HEK293 (cell line): ENCODE measurements around the gene UBE2G1.

Experiments used
- FEZF1 ChIP-seq: fragments of 450-650 bp; formaldehyde crosslinking; IDR thresholded peaks from 2 replicates; pipeline ENCODE4 v1.5.1; 2016; ENCODE audit warnings: missing biosample characterization, missing genetic modification characterization
- GFI1B ChIP-seq: fragments of 450-650 bp; formaldehyde crosslinking; IDR thresholded peaks from 2 replicates; pipeline ENCODE4 v1.5.1; 2016; ENCODE audit warnings: missing biosample characterization, missing genetic modification characterization
- IKZF3 ChIP-seq: fragments of 450-650 bp; IDR thresholded peaks from 2 replicates; pipeline ENCODE4 v1.5.0; 2018; ENCODE audit warnings: missing biosample characterization, mild to moderate bottlenecking, missing genetic modification characterization, moderate library complexity
- KLF1 ChIP-seq: fragments of 450-650 bp; formaldehyde crosslinking; IDR thresholded peaks from 2 replicates; pipeline ENCODE4 v1.5.1; 2016; ENCODE audit warnings: missing biosample characterization, missing genetic modification characterization
- KLF17 ChIP-seq: fragments of 450-650 bp; formaldehyde crosslinking; IDR thresholded peaks from 2 replicates; pipeline ENCODE4 v1.5.1; 2016; ENCODE audit warnings: missing biosample characterization, missing genetic modification characterization
- KLF8 ChIP-seq: fragments of 450-650 bp; formaldehyde crosslinking; IDR thresholded peaks from 2 replicates; pipeline ENCODE4 v1.5.1; 2016; ENCODE audit warnings: missing biosample characterization, missing genetic modification characterization
- MEIS1 ChIP-seq: sonication (generic); formaldehyde crosslinking; IDR thresholded peaks from 2 replicates; pipeline ENCODE4 v1.8.1; 2022; ENCODE audit warnings: missing genetic modification reagents, mild to moderate bottlenecking, borderline replicate concordance
- OSR2 ChIP-seq: fragments of 450-650 bp; formaldehyde crosslinking; IDR thresholded peaks from 2 replicates; pipeline ENCODE4 v1.5.1; 2016; ENCODE audit warnings: missing biosample characterization, missing genetic modification characterization
- OVOL3 ChIP-seq: fragments of 450-650 bp; formaldehyde crosslinking; IDR thresholded peaks from 2 replicates; pipeline ENCODE4 v1.5.1; 2016; ENCODE audit warnings: missing biosample characterization, missing genetic modification characterization
- REPIN1 ChIP-seq: fragments of 450-650 bp; formaldehyde crosslinking; IDR thresholded peaks from 2 replicates; pipeline ENCODE4 v1.5.1; 2017; ENCODE audit warnings: missing biosample characterization, missing genetic modification characterization, low read depth
- YY2 ChIP-seq: fragments of 450-650 bp; formaldehyde crosslinking; IDR thresholded peaks from 2 replicates; pipeline ENCODE4 v1.5.1; 2016; ENCODE audit warnings: missing biosample characterization, missing genetic modification characterization
- ZBTB1 ChIP-seq: fragments of 450-650 bp; formaldehyde crosslinking; IDR thresholded peaks from 2 replicates; pipeline ENCODE4 v1.5.1; 2016; ENCODE audit warnings: missing biosample characterization, missing genetic modification characterization
- ZBTB20 ChIP-seq: fragments of 450-650 bp; formaldehyde crosslinking; IDR thresholded peaks from 2 replicates; pipeline ENCODE4 v1.5.1; 2016; ENCODE audit warnings: missing biosample characterization, missing genetic modification characterization
- ZBTB49 ChIP-seq: fragments of 450-650 bp; formaldehyde crosslinking; IDR thresholded peaks from 2 replicates; pipeline ENCODE4 v1.5.1; 2016; ENCODE audit warnings: missing biosample characterization, missing genetic modification characterization, low read depth
- ZBTB7A ChIP-seq: fragments of 450-650 bp; formaldehyde crosslinking; IDR thresholded peaks from 2 replicates; pipeline ENCODE4 v1.5.1; 2016; ENCODE audit warnings: low read depth, missing biosample characterization, missing genetic modification characterization
- ZFP41 ChIP-seq: fragments of 450-650 bp; formaldehyde crosslinking; IDR thresholded peaks from 2 replicates; pipeline ENCODE4 v1.5.1; 2016; ENCODE audit warnings: missing biosample characterization, missing genetic modification characterization, borderline replicate concordance
- ZNF10 ChIP-seq: fragments of 450-650 bp; formaldehyde crosslinking; IDR thresholded peaks from 2 replicates; pipeline ENCODE4 v1.5.1; 2017; ENCODE audit warnings: missing biosample characterization, missing genetic modification characterization
- ZNF112 ChIP-seq: fragments of 450-650 bp; formaldehyde crosslinking; IDR thresholded peaks from 2 replicates; pipeline ENCODE4 v1.5.0; 2017; ENCODE audit warnings: missing biosample characterization, missing genetic modification characterization
- ZNF121 ChIP-seq: fragments of 450-650 bp; formaldehyde crosslinking; IDR thresholded peaks from 2 replicates; pipeline ENCODE4 v1.5.1; 2016; ENCODE audit warnings: missing biosample characterization, missing genetic modification characterization
- ZNF157 ChIP-seq: fragments of 450-650 bp; formaldehyde crosslinking; IDR thresholded peaks from 2 replicates; pipeline ENCODE4 v1.5.1; 2016; ENCODE audit warnings: missing biosample characterization, missing genetic modification characterization
- ZNF169 ChIP-seq: fragments of 450-650 bp; formaldehyde crosslinking; IDR thresholded peaks from 2 replicates; pipeline ENCODE4 v1.5.1; 2016; ENCODE audit warnings: missing biosample characterization, missing genetic modification characterization
- ZNF24 ChIP-seq: fragments of 450-650 bp; formaldehyde crosslinking; IDR thresholded peaks from 2 replicates; pipeline ENCODE4 v1.5.1; 2016; ENCODE audit warnings: missing biosample characterization, missing genetic modification characterization
- ZNF292 ChIP-seq: fragments of 450-650 bp; formaldehyde crosslinking; IDR thresholded peaks from 2 replicates; pipeline ENCODE4 v1.5.1; 2016; ENCODE audit warnings: low read depth, missing biosample characterization, missing genetic modification characterization, borderline replicate concordance
- ZNF341 ChIP-seq: fragments of 450-650 bp; formaldehyde crosslinking; IDR thresholded peaks from 2 replicates; pipeline ENCODE4; 2016; ENCODE audit warnings: low read depth, missing biosample characterization, missing genetic modification characterization
- ZNF366 ChIP-seq: fragments of 450-650 bp; formaldehyde crosslinking; conservative IDR thresholded peaks from 2 replicates; pipeline ENCODE4 v1.5.1; 2016; ENCODE audit warnings: missing biosample characterization, missing genetic modification characterization
- ZNF416 ChIP-seq: fragments of 450-650 bp; formaldehyde crosslinking; IDR thresholded peaks from 2 replicates; pipeline ENCODE4 v1.5.1; 2016; ENCODE audit warnings: missing biosample characterization, missing genetic modification characterization
- ZNF426 ChIP-seq: fragments of 450-650 bp; formaldehyde crosslinking; IDR thresholded peaks from 2 replicates; pipeline ENCODE4 v1.5.1; 2017; ENCODE audit warnings: missing biosample characterization, missing genetic modification characterization, mild to moderate bottlenecking, inconsistent platforms, moderate library complexity
- ZNF48 ChIP-seq: fragments of 450-650 bp; formaldehyde crosslinking; IDR thresholded peaks from 2 replicates; pipeline ENCODE4 v1.5.1; 2016; ENCODE audit warnings: missing biosample characterization, missing genetic modification characterization
- ZNF510 ChIP-seq: fragments of 450-650 bp; formaldehyde crosslinking; IDR thresholded peaks from 2 replicates; pipeline ENCODE4 v1.5.1; 2018; ENCODE audit warnings: mild to moderate bottlenecking, missing genetic modification characterization, missing biosample characterization; ENCODE audit not compliant: insufficient replicate concordance
- ZNF513 ChIP-seq: fragments of 450-650 bp; IDR thresholded peaks from 2 replicates; pipeline ENCODE4 v1.5.1; 2018; ENCODE audit warnings: missing biosample characterization, missing genetic modification characterization
- ZNF629 ChIP-seq: fragments of 450-650 bp; formaldehyde crosslinking; IDR thresholded peaks from 2 replicates; pipeline ENCODE4 v1.5.1; 2017; ENCODE audit warnings: missing biosample characterization, missing genetic modification characterization
- ZNF707 ChIP-seq: fragments of 450-650 bp; formaldehyde crosslinking; IDR thresholded peaks from 2 replicates; pipeline ENCODE4 v1.5.1; 2016; ENCODE audit warnings: missing biosample characterization, missing genetic modification characterization
- ZNF747 ChIP-seq: fragments of 450-650 bp; formaldehyde crosslinking; IDR thresholded peaks from 2 replicates; pipeline ENCODE4 v1.5.1; 2016; ENCODE audit warnings: missing biosample characterization, missing genetic modification characterization
- ZNF777 ChIP-seq: fragments of 450-650 bp; formaldehyde crosslinking; IDR thresholded peaks from 2 replicates; pipeline ENCODE4 v1.5.1; 2017; ENCODE audit warnings: missing biosample characterization, missing genetic modification characterization, borderline replicate concordance
- ZNF837 ChIP-seq: fragments of 450-650 bp; formaldehyde crosslinking; IDR thresholded peaks from 2 replicates; pipeline ENCODE4 v1.5.1; 2016; ENCODE audit warnings: missing biosample characterization, missing genetic modification characterization
- ZSCAN18 ChIP-seq: fragments of 450-650 bp; formaldehyde crosslinking; IDR thresholded peaks from 2 replicates; pipeline ENCODE4 v1.5.1; 2016; ENCODE audit warnings: missing biosample characterization, missing genetic modification characterization
- TF ChIP-seq, protein P1 (sequence below): fragments of 450-650 bp; formaldehyde crosslinking; IDR thresholded peaks from 2 replicates; pipeline ENCODE4 v1.5.1; 2016; ENCODE audit warnings: missing biosample characterization, missing genetic modification characterization

UBE2G1 gene

GRCh38 chr17:4362141-4362540 lies 4.3 kb downstream of the UBE2G1 start (continued):
- no peak for TF ChIP-seq ZBTB49
- no peak for TF ChIP-seq ZNF777 (tag by site-specific recombination)
- TF ChIP-seq ZNF366 (tag by site-specific recombination): peak; percentile 70
- no peak for TF ChIP-seq ZNF169 (tag by site-specific recombination)
- TF ChIP-seq OSR2: peak; percentile 88
- no peak for TF ChIP-seq YY2 (tag by site-specific recombination)
- TF ChIP-seq KLF1 (tag by site-specific recombination): no peak
- TF ChIP-seq ZNF837 (tag by site-specific recombination): no peak
- no peak for TF ChIP-seq ZNF707 (tag by site-specific recombination)
- TF ChIP-seq ZNF48 (tag by site-specific recombination): no peak
- TF ChIP-seq, protein P1, sequence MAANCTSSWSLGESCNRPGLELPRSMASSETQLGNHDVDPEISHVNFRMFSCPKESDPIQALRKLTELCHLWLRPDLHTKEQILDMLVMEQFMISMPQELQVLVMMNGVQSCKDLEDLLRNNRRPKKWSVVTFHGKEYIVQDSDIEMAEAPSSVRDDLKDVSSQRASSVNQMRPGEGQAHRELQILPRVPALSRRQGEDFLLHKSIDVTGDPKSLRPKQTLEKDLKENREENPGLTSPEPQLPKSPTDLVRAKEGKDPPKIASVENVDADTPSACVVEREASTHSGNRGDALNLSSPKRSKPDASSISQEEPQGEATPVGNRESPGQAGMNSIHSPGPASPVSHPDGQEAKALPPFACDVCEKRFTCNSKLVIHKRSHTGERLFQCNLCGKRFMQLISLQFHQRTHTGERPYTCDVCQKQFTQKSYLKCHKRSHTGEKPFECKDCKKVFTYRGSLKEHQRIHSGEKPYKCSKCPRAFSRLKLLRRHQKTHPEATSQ (tag by site-specific recombination): no peak
- TF ChIP-seq ZNF629 (tag by site-specific recombination): peak; percentile 27; the same call in 1 of the 2 replicates
- TF ChIP-seq ZBTB1: no peak
- peak; percentile 84 for TF ChIP-seq ZNF10 (tag by site-specific recombination)
- TF ChIP-seq ZNF747 (tag by site-specific recombination): no peak
- no peak for TF ChIP-seq ZFP41
- no peak for TF ChIP-seq FEZF1 (tag by site-specific recombination)
- TF ChIP-seq ZNF426 (tag by site-specific recombination): no peak
- TF ChIP-seq OVOL3 (tag by site-specific recombination): no peak
- no peak for TF ChIP-seq ZNF24 (tag by site-specific recombination)
- no peak for TF ChIP-seq ZBTB20
- no peak for TF ChIP-seq ZNF157
- TF ChIP-seq KLF17: no peak
- TF ChIP-seq IKZF3 (tag by site-specific recombination): peak; percentile 87
- 0 out of 2 replicates have a peak, but pooled peaks have one; percentile 22 for TF ChIP-seq KLF8 (tag by site-specific recombination)
- TF ChIP-seq ZNF341 (tag by site-specific recombination): no peak
- TF ChIP-seq ZSCAN18 (tag by site-specific recombination): no peak
- peak; percentile 97 for TF ChIP-seq GFI1B
- no peak for TF ChIP-seq ZNF292
- TF ChIP-seq ZBTB7A (tag by site-specific recombination): no peak
- TF ChIP-seq MEIS1 (CRISPR knock-in tag): no peak
- TF ChIP-seq ZNF416: no peak
- no peak for TF ChIP-seq ZNF510 (tag by site-specific recombination)
- no peak for TF ChIP-seq REPIN1 (tag by site-specific recombination)
- TF ChIP-seq ZNF121: no peak
- TF ChIP-seq ZNF513 (tag by site-specific recombination): no peak
- no peak for TF ChIP-seq ZNF112 (tag by site-specific recombination)
